Measurements from ENCODE around the gene OTOA. TPM values are rescaled to one million over a fixed set of nuclear protein-coding genes. Genes with fewer than 3 reads are reported as not detected.
A peak's percentile ranks its signal among the peaks of the same experiment; 100 is the strongest.

The OTOA gene
- total and polyA plus RNA-seq, 12 donors, result 0.06 to 0.21 (median 0.07) TPM; not detected in 6

DNA sequence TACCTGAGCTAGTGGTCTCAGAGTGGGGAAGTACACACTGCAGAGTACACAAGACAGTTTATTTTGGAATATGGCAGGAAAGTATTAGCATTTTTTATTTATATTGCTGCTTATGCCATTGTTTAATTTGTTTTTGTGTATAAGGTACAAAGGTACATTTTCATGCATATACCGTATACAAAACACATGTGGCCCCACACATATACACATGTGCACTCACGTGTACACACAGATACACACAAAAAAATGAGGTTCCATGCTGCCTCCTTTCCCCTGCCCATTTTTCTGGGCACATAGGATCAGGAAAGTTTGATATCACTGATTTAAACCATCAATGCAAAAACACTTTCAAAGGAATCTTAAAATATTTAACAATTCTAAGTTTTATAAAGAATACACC is 24.3 kb upstream of the OTOA start:
- no peak for ATAC-seq
- TF ChIP-seq, protein P1, sequence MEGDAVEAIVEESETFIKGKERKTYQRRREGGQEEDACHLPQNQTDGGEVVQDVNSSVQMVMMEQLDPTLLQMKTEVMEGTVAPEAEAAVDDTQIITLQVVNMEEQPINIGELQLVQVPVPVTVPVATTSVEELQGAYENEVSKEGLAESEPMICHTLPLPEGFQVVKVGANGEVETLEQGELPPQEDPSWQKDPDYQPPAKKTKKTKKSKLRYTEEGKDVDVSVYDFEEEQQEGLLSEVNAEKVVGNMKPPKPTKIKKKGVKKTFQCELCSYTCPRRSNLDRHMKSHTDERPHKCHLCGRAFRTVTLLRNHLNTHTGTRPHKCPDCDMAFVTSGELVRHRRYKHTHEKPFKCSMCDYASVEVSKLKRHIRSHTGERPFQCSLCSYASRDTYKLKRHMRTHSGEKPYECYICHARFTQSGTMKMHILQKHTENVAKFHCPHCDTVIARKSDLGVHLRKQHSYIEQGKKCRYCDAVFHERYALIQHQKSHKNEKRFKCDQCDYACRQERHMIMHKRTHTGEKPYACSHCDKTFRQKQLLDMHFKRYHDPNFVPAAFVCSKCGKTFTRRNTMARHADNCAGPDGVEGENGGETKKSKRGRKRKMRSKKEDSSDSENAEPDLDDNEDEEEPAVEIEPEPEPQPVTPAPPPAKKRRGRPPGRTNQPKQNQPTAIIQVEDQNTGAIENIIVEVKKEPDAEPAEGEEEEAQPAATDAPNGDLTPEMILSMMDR (IDR thresholded peaks at IDR 0.05), result no peak
- WGBS, 2 donors, result 92 to 96% methylated on average over 2 of the region's 2 CpGs
- no peak overlapping the region for H3K27ac ChIP-seq
- no peak overlapping the region for H3K4me3 ChIP-seq
- peaks cover 0 to 23% (median 6%) of the 10 kb centered on the region in 9 donors for H3K4me1 ChIP-seq
- peaks cover 0 to 43% (median 0%) of the 10 kb centered on the region in 9 donors for H3K36me3 ChIP-seq
- intact Hi-C loops (cut with DNase I), result loop anchor here in 4 of 10 donors (5.0 to 10.0 kb wide), 3 partner anchors 42 to 57 kb away; partner anchors contain the start of gene METTL9 (in 1 of the 4)
- H3K9me3 ChIP-seq, result no peaks in the 10 kb centered on the region
- H3K27me3 ChIP-seq, result no peaks in the 10 kb centered on the region
- no peak for DNase-seq

DNA sequence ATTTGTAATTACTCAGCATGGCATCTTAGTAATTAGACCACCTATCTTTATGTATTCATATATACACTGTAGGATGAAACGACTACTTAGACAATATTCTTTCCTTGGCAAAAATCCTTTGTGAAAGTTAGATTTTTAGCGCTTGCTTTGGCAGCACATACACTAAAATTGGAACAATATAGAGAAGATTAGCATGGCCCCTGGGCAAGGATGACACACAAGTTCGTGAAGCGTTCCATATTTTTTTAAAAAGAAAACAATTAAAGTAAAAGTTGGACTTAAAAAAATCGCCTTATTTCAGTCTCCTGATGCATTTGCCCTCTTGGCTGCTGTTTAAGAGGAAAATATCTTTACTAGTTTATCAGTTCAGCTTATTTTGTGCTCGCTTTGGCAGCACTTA is 21.9 kb upstream of the OTOA start:
- TF ChIP-seq, protein P1 (IDR thresholded peaks at IDR 0.05), result no peak
- ATAC-seq (no peak), DNase-seq (no peak)
- Histone ChIP-seq H3K27ac (peak overlapping the region in 1 of 10 donors; percentile 29), H3K4me3 (no peak overlapping the region), H3K27me3 (no peaks in the 10 kb centered on the region), H3K4me1 (peaks cover 4 to 47% (median 26%) of the 10 kb centered on the region in 9 donors), H3K9me3 (no peaks in the 10 kb centered on the region), H3K36me3 (peaks cover 0 to 33% (median 0%) of the 10 kb centered on the region in 9 donors)
- 70 to 73% methylated on average over 6 of the region's 6 CpGs for WGBS, 2 donors
- intact Hi-C loops (cut with DNase I), result loop anchor here in 6 of 10 donors (2.0 to 10.0 kb wide), 5 partner anchors 40 to 60 kb away; partner anchors contain the start of gene METTL9 (in 2 of the 6)

DNA sequence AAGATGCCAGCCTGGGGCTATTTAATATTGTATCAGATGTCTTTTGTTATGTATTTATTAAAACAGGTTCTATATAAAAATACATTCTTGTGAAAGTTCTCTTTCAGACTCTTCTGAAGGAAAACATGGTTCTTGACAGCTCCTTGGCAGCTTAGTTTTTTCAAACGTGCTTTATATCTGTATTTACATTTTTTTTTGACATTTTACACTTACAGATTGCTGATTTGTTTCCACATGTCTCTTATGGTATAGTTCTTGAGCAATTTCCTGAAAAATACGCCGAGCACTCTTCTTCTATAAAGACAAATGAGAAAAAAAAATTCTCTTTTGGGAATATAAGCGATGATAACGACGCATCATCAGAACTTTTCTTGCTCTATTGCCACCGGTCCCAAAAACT is 20.9 kb upstream of the OTOA start:
- Histone ChIP-seq H3K36me3 (peaks cover 0 to 43% (median 0%) of the 10 kb centered on the region in 9 donors), H3K9me3 (no peaks in the 10 kb centered on the region), H3K27ac (no peak overlapping the region), H3K4me3 (no peak overlapping the region), H3K27me3 (no peaks in the 10 kb centered on the region), H3K4me1 (peaks cover 4 to 56% (median 27%) of the 10 kb centered on the region in 9 donors)
- TF ChIP-seq, protein P1 (IDR thresholded peaks at IDR 0.05), result no peak
- 67 to 70% methylated on average over 7 of the region's 7 CpGs for WGBS, 2 donors
- DNase-seq (no peak), ATAC-seq (no peak)
- intact Hi-C loops (cut with DNase I), result loop anchor here in 5 of 10 donors (5.0 to 10.0 kb wide), 4 partner anchors 41 to 61 kb away; partner anchors contain the start of gene METTL9 (in 2 of the 5)

DNA sequence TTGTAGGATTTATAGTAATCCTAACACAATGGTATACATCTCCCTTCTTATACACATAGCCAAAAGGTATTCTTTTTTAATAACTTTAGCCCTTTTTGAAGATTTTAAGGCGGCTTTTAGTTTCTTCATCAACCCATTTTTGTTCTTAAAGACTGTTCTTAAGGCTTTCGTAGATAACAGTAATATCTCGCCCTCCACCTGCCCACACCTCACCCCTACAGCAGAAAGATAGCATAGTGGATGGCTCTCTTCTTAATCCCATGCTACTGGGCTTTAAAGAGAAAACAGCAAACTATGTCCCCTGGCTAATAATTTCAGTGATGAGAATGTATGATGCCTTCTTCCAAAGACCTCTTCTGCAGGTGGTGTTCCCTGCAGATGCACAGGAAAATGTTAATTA is 20.0 kb upstream of the OTOA start:
- no peaks in the 10 kb centered on the region for H3K27me3 ChIP-seq
- H3K4me1 ChIP-seq, result peaks cover 4 to 66% (median 27%) of the 10 kb centered on the region in 9 donors
- H3K9me3 ChIP-seq, result no peaks in the 10 kb centered on the region
- no peak overlapping the region for H3K27ac ChIP-seq
- no peak overlapping the region for H3K4me3 ChIP-seq
- no peak for DNase-seq
- TF ChIP-seq, protein P1 (IDR thresholded peaks at IDR 0.05), result no peak
- intact Hi-C loops (cut with DNase I), result loop anchor here in 5 of 10 donors (5.0 to 10.0 kb wide), 4 partner anchors 41 to 61 kb away; partner anchors contain the start of gene METTL9 (in 2 of the 5)
- 97 to 98% methylated on average over 3 of the region's 3 CpGs for WGBS, 2 donors
- peaks cover 0 to 49% (median 0%) of the 10 kb centered on the region in 9 donors for H3K36me3 ChIP-seq
- ATAC-seq, result no peak
